HG03354 (cell line): ENCODE measurements around the gene SLC1A5.
"Not testable (repeated sequence)": the region's sequence is repeated elsewhere in the genome, so short reads cannot be mapped to it uniquely, and the experiment has no call there.

Source experiments
- ATAC-seq: cut with Tn5 transposase; IDR thresholded peaks from one replicate; pipeline ENCODE4 v1.9.1; 2021; ENCODE audit warnings: mild to moderate bottlenecking; ENCODE audit not compliant: unreplicated experiment, poor library complexity, severe bottlenecking

SLC1A5 gene

DNA sequence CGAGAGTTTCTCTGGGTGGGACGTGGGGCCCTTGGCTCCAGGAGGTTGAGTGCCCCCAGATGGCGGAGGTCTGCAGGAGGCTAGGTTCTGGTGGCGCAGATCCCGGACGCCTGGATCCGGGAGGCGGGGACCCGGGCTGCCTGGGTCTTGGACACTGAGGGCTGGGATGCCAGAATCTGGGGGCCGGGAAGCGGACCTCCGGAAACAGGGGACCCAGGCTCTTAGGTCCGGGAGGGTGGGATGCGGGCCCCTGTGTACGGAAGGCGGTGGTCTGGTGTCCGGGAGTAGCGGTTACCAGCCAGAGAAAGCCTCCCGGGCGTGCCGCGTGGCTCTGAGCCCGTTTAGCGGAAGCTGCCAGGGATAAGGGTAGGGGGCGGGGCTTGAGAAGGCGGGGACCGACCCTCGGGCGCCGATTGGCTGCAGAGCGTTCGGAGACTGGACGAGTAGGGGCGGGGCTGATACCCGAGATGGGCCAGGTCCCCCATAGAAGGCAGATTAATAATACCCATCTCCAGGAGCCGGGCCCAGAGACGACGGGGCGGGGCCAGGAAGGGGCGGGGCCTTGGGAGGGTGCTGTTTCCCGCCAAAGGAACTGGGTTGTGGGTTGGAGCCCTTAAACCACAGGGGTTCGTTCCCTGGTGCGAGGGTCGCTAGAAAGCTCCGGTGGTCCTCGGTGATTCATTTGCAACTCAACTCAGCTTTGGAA, at the start of gene SLC1A5:
SLC1A5 (minus strand) TSS at position 333 of the 706 bp plus-strand sequence. CDS start 629 bp downstream, outside the sequence.
- peak; percentile 75 for ATAC-seq

DNA sequence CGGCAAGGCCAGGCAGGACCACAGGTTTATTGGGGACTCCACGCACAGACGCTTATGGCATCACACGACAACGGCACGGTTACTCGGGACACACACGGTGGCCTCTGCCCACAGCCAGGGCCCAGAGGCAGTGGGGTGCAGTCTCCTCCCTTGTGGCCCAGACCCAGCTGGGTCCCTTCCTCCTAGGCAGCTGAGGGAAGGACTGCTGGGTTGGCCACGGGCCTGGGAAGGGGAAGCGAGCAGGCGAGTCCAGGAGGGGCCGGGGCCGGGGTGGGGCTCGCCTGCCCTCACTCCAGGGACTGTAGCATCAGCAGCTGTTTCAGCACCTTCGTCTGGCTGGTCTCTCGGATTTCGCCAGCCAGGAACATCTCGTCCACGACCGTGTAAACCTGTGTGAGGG, 49.8 kb upstream of the SLC1A5 start:
- ATAC-seq: no peak

DNA sequence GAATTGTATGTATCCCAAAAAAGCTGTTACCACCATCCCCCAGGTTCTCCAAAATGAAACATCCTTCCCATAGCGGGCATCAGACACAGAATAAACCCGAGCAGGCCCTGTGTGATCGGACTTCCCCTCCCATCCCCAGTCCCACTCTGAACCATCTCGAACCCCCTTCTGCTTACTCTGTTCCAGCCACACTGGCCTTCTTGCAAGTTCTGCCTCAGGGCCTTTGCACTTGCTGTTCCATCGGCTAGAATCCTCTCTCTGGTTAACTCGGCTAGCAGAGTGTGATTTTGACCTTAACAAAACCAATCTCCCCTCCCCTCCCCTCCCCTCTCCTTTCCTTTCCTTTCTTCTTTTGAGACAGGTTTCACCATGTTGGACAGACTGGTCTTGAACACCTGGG, 46.6 kb upstream of the SLC1A5 start:
- no peak for ATAC-seq

DNA sequence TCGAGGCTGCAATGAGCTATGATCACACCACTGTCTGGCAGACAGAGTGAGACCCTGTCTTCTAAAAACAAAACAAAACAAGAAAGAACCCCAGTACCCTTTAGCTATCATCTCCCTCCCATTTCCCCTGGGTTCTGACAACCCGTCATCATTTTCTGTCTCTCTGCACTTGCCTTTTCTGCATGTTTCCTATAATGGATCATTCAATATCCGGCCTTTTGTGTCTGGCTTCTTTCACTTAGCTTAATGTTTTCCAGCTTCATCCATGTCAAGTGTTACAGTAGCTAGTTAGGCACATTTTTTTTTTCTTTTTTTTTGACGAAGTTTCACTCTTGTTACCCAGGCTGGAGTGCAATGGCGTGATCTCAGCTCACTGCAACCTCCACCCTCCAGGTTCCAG, 45.7 kb upstream of the SLC1A5 start:
- no peak for ATAC-seq

DNA sequence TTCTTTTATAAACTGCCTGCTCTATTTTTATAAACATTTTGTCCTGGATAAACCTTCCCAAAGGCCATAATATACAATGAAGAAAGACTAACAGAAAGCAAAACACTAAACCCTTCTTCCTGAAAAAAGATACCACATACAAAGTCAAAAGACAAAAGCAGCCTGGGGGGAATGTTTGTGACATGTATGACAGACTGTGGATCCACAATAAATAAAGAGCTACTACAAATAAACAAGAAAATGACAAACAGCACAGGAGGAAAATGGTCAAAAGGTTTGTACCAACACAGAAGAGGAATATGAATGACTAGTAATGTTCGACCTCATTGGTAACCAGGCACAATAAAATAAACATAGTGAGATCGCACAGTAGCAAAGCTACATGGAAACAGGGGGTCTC, 42.5 kb upstream of the SLC1A5 start:
- no peak for ATAC-seq

DNA sequence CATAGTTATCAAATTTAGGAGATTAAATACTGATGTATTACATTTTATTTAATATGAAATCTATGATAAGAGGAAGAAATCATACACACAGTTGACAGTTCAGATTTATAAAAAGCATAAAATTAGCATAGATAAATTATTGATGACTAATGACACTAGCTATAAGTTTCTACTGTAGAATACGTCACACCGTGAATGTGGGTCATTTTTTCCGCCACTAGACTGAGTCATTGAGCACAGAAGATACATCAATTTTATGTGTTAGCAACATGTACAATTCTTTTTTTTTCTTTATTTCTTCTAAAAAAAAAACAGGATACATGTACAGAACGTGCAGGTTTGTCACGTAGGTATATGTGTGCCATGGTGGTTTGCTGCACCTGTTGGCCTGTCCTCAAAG, 40.1 kb upstream of the SLC1A5 start:
- no peak for ATAC-seq

DNA sequence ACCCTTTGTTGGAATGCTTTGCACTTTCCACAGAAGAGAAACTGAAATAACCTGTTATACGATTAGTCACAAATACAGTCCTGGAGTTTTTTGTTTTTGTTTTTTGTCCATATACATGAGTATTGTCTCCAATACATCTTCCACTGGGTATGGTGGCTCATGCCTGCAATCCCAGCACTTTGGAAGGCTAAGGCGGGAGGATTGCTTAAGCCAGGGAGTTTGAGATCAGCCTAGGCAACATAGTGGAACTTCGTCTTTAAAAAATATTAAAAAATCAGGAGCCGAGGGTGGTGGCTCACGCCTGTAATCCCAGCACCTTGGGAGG, 37.3 kb upstream of the SLC1A5 start:
- no peak for ATAC-seq

DNA sequence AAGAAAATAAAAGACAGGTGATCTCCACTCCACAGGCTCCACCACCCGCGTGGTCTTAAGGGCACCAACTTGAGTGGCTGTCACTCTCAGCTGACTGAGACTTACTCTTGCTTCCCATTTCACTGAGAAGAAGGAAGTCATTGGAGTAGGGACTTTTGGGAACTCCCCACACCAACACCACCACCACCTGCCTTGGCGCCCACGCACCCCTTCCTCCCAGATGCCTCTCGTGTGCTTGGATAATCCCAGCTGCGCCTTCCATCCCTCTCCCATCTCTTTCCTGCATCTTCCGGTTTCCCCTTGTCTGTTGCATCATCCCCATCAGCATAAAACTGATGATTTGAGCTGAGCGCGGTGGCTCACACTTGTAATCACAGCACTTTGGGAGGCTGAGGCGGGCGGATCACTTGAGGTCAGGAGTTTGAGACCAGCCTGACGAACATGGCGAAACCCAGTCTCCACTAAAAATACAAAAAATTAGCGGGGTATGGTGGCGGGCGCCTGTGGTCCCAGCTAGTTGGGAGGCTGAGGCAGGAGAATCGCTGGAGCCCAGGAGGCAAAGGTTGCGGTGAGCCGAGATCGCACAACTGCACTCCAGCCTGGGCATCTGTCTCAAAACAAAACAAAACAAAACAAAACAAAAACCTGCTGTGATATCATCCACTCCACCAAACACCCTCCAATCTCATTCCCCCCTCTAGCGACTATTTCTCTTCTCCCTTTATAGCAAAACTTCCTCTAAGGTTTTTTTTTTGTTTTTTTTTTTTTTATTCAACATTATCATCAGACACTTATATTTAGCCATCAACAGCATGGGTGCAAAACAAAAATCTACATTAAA, 36.7 kb upstream of the SLC1A5 start:
- ATAC-seq: no peak

DNA sequence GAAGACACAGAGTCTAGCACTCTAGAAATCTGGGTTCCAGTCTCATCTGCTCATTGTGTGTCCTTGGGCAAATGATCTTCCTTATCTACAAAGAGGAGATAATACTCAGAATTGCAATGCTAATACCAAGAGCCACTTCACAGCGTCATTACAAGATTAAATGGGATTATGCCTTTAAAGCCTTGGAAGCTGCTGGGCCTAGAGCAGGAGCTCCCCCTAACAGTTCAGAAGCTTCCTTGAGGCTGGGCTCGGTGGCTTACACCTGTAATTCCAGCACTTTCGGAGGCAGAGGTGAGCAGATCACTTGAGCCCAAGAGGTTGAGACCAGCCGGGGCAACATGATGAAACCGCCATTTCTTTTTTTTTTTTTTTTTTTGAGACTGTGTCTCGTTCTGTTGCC, 34.7 kb upstream of the SLC1A5 start:
- ATAC-seq: no peak

DNA sequence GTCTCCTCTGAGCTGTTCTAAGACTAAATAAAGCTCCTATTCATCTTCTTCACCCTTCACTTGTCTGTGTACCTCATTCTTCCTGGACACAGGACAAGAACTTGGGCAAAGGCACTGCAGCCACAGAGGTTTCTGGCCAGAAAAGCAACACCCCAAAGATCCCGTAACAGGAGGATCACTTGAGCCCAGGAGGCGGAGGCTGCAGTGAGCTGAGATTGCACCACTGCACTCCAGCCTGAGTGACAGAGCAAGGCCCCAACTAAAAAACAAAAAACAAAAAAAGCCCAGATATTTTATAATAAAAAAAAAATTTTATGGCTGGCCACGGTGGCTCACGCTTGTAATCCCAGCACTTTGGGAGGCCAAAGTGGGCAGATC, 34.0 kb upstream of the SLC1A5 start:
- ATAC-seq: not testable (repeated sequence)

DNA sequence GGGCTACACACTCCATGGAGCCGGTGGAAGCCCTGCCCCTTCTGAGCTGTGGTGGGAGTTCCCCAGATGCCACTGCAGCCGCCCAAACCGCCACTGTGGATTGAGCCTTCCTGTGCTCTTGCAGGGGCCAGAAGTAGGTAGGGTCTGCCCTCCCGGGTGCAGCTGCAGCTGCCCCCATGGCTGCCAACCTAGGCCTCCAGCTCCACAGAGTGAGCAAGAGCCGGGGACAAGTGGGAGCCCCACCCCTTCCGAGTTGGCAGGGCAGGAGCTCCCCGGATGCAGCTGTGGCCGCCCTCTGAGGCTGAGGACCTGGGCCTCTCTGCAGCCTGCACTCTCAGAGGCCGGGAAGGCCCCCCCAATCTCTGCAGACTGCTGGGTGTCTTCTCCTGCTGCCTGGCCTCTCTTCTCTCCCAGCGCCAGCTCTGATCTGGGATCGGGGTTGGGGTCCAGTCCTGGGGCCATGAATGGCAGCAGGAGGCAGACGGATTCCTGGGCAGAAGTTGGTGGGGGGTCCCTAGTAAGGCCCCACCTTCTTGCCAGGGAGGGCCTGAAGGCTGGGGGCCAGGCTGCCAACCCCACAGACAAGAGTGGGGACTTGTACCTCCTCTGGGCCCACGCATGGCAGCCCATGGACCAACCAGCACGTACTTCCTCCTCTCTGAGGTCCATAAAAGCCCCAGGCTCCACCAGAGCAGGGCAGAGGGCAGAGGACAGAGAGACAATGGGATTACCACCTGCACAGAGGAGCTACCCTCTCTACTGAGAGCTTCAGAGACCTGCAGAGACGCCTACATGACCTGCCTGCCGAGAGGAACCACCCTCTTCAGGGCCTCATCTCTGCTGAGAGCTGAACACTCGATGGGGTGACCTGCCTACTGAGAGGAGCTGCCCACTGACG, 33.4 kb upstream of the SLC1A5 start:
- peak; percentile 56 for ATAC-seq

DNA sequence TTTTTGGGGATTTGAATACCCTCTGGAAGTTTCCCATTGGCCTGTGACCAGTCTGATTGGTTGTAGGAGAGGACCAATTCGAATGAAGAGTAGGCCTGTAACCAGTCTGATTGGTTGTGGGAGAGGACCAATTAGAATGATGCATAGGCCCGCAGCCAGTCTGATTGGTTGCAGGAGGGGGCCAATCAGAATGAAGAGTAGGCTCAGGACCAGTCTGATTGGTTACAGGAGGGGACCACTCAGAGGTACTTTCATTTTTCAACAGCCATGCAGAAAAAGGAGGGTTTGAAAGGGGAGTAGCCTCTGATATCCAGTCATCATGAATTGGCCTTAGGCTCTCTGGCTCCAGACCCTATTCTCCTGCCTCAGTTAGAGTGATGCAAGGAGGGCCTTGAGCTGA, 30.4 kb upstream of the SLC1A5 start:
- no peak for ATAC-seq

DNA sequence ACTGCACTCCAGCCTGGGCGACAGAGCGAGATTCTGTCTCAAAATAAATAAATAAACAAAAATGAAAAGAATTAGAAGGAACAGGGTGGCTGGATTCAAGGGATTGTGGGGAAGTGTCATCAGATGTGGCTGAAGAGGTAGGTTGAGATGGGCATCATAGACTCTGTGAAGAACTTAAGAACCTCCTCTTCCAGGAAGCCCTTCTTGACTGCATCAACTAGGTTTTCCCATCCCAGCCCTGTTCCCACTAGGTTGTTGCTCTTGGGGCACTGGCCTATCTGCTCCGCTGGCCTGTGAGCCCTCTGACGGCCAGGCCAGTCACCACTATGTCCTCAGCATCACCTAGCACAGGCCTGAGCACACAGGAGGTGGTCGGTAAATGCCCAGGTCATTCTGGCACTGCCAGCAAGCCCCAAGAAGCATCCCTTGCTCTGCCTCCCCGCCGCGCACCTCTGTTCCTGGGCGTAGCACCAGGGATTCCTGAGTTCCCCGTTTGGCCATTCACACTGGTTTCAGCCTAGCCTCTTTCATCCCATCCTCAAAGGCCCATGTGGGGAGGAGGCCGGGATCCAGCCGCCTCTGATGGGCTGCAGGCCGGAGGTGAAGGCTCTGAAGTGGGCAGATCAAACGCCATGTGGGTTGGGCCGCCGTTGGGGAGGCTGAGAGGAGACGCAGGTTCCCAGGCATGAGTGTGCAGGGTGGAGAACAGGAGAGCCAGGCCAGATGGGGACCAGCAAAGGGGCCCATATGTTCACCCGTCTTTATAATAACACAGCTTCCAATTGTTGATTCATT, 27.6 kb upstream of the SLC1A5 start:
- ATAC-seq: no peak

DNA sequence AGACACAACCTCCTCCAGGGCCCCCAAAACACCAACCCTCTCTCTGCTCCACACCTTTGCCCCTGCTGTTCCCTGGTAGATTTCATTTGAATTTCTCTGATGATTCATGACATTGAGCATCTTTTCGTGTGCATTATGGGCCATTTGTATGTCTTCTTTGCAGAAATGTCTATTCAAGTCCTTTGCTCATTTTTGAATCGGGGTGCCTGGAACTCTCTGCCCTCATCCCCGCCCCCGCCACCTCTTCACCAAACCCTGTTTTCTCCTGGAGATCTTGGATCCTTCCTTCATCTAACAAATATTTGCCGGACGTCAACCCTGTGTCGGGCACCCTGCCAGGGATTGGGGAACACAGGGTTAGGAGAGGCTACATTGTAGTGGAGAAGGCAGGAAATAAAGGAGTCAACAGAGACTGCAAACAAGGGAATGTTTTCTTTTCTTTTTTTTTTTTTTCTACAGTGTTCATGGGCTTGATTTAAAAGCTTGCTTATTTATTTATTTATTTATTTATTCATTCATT, 25.5 kb upstream of the SLC1A5 start:
- no peak for ATAC-seq

DNA sequence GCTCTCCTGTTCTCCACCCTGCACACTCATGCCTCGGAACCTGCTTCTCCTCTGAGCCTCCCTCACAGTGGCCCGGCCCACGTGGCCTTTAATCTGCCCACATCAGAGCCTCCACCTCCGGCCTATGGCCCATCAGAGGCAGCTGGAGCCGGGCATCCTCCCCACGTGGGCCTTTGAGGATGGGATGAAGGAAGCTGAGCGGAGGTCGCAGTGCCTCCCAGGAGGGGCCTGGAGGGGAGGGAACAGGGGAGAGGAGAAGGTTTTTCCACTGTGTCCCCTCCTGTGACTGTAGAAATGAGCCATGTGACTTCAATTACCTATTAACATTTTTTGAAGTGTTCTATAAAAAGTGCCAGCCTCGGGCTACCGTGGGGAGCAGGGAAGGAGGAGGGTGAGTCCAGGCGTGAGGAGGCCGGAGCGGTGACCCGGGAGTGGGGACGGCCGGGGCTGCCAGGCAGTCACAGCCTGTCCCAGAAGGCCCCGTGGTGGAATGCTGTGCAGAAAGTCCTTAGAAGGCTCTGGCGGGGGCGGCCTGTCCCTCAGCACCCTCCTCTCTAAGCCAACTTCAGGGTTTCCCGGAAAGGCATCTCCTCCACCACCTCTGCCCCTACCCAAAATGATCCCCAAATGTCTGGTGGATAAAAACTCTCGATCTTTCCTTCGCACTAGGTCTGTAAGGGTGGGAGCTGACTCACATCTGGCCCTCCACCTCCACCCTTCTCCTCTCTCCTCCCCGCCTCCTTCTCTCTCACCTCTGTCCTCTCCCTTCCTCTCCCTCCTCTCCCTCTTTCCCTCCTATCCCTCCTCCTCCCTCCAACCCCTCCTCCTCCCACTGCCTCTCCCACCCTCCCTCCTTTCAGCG, 24.8 kb upstream of the SLC1A5 start:
- ATAC-seq: no peak

DNA sequence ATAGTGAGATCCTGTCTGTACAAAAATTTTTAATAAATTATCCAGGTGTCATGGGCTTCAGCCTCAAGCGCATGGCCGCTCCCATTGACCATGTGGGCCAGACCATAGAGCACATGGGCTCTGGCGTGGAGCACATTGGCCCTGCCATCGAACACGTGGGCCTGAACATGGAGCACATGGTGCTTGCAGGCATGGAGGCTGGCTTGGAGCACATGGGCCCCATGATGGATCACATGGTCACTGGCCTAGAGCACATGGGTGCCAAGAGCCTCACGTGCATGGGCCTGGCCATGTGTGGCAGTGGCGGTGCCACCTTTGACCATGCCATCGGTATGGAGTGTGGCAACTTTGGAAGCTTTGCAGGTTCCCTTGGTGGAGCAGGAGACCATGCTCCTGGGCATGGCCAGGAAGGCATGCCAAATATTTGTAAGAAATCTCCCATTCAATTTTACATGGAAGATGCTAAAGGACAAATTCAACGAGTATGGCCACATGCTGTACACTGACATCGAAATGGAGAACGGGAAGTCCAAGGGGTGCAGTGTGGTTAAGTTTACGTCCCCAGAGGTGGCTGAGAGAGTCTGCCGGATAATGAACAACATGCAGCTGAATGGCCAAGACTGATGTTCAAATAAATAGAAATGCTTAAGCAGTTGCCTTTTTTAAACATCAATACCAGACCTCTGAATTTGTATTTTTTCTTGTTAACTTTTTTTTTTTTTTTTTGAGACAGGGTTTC, 21.3 kb upstream of the SLC1A5 start:
- no peak for ATAC-seq

DNA sequence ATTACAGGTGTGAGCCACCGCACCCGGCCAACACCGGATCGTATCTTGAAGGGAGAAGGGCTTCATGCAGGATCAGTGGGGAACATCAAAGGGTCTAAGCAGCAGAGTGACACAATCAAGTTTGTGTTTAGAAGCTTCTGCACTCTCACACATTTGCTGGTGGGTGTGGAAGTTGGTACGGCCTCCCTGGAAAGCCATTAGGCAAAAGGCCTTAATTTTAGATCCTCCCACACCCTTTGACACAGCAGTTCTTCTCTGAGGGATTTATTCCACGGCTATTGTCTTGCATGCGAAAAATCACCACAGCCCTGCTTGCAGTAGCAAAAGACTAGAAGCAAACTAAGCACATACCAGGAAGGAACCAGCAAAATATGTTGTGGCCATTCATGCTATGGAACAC, 18.3 kb upstream of the SLC1A5 start:
- ATAC-seq: no peak

DNA sequence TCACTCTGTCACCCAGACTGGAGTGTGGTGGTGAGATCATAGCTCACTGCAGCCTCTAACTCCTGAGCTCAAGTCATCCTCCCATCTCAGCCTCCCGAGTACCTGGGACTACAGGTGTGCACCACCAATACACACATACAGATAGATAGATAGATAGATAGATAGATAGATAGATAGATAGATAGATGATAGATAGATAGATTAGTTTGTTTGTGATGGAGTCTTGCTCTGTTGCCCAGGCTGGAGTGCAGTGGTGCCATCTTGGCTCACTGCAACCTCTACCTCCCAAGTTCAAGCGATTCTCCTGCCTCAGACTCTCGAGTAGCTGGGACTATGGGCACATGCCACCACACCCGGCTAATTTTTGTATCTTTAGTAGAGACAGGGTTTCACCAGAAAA, 16.0 kb upstream of the SLC1A5 start:
- not testable (repeated sequence) for ATAC-seq
